Measurements from ENCODE around the gene CD6. TPM values are rescaled to one million over a fixed set of nuclear protein-coding genes. Genes with fewer than 3 reads are reported as not detected.

CD6 gene
- total RNA-seq, 1 donor from 2014 or later = 12.0 TPM

GRCh38 chr11:60953781-60954180 lies 17.7 kb upstream of the CD6 start:
- intact Hi-C loops (cut with micrococcal nuclease) = loop anchor here (2.0 to 5.0 kb wide), 5 partner anchors 17 to 191 kb away; partner anchors contain the start of genes CCDC86 and CD6
- no peak overlapping the region for H3K4me3 Mint-ChIP-seq
- H3K9me3 Mint-ChIP-seq = no peaks in the 10 kb centered on the region
- TF ChIP-seq CTCF (IDR thresholded peaks at IDR 0.05) = no peak
- H3K4me1 Mint-ChIP-seq = peaks cover 44% of the 10 kb centered on the region
- H3K36me3 Mint-ChIP-seq (ENCODE audit: low read depth) = peaks cover 3% of the 10 kb centered on the region
- no peaks in the 10 kb centered on the region for H3K27me3 Mint-ChIP-seq
- no peak for ATAC-seq (ENCODE audit: low read depth)
- DNase-seq = no peak
- peak overlapping the region; percentile 91 for H3K27ac Mint-ChIP-seq
- ChIA-PET CTCF (interaction anchor here (1.2 to 2.2 kb wide), 2 partner anchors 16 to 38 kb away, joined by 5 to 13 read pairs; no protein-coding TSS in a partner anchor), POLR2A (interaction anchor here (0.7 to 6.0 kb wide), 10 partner anchors 9 to 1885 kb away, joined by 3 to 102 read pairs (median 6); partner anchors contain the start of genes CD6, TMEM109, VPS37C and WDR74)

DNA sequence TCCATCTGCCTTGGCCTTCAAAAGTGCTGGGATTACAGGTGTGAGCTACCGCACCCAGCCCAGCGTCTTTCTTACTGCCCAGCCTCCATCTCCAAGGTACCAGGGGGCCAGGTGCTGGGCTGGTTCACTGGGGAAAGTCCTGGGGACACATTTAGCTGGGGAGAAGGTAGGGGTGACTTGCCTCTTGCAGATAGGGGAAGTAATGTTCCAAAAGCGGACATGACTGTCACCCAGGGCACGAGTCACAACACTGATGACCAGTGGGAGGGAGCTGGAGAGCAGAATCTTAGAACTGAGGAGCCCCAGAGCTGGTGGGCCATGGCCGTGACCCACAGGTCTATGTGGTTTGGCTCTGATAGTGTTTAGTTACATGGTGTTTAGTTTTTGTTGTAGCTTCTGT lies 17.1 kb upstream of the CD6 start:
- ATAC-seq (ENCODE audit: low read depth) (peak; percentile 12), DNase-seq (no peak)
- intact Hi-C loops (cut with micrococcal nuclease) = loop anchor here (5.0 kb wide), 3 partner anchors 112 to 192 kb away; partner anchors contain the start of gene CCDC86
- peaks cover 39% of the 10 kb centered on the region for H3K4me1 Mint-ChIP-seq
- peak overlapping the region; percentile 44 for H3K4me3 Mint-ChIP-seq
- peaks cover 2% of the 10 kb centered on the region for H3K36me3 Mint-ChIP-seq (ENCODE audit: low read depth)
- H3K9me3 Mint-ChIP-seq = no peaks in the 10 kb centered on the region
- ChIA-PET POLR2A (interaction anchor here (0.6 to 6.0 kb wide), 8 partner anchors 10 to 175 kb away, joined by 3 to 102 read pairs (median 4); partner anchors contain the start of genes CD6 and TMEM109), CTCF (interaction anchor here (1.2 to 2.2 kb wide), 2 partner anchors 15 to 39 kb away, joined by 5 to 13 read pairs; no protein-coding TSS in a partner anchor)
- H3K27me3 Mint-ChIP-seq = no peaks in the 10 kb centered on the region
- H3K27ac Mint-ChIP-seq = peak overlapping the region; percentile 91
- TF ChIP-seq CTCF (IDR thresholded peaks at IDR 0.05) = no peak

DNA sequence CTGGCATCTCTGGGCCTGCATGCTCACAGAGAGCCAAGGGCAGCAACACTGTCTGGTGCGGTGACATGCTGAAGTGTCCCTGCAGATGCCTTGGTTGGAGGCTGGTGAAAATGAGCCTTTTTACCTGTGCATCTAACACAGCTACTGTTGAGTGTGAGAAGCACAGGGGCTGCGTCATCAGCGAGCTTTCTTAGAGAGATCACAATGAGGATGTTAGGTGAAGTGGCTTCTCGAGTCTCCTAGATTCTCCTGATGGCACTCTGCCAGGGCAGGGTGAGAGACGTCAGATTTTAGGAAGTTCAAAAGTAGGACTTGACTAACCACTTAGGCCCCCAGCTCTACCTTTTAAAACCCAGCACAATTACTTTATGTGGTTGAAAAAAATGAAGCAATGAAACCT lies 15.9 kb upstream of the CD6 start:
- no peak for ATAC-seq (ENCODE audit: low read depth)
- Mint-ChIP-seq H3K9me3 (no peaks in the 10 kb centered on the region), H3K27ac (no peak overlapping the region), H3K4me3 (no peak overlapping the region), H3K4me1 (peaks cover 28% of the 10 kb centered on the region), H3K36me3 (ENCODE audit: low read depth) (peaks cover 2% of the 10 kb centered on the region), H3K27me3 (no peaks in the 10 kb centered on the region)
- ChIA-PET POLR2A (interaction anchor here (1.1 kb wide), 1 partner anchor 15 kb away, joined by 5 read pairs; the partner anchor contains the start of gene CD6), CTCF (interaction anchor here (1.5 kb wide), 1 partner anchor 40 kb away, joined by 4 read pairs; no protein-coding TSS in a partner anchor)
- TF ChIP-seq CTCF (IDR thresholded peaks at IDR 0.05) = no peak
- DNase-seq = no peak
- intact Hi-C loops (cut with micrococcal nuclease) = no loop called here

DNA sequence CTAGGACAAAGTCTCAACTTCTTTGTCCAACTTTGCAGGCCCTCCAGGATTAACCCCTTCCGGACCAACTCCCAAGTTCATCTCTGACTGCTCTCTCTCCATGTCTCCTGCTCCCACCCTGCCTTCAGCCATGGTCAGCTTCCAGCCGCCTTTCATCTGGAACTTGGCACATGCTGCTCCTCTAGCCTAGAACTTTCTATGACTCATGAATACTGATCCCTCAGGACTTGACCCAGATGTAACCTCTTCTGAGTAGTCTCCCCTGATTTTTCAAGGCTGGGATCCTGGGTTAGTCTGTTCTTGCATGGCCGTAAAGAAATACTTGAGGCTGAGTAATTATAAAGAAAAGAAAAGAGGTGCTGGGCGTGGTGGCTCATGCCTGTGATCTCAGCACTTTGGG lies 14.3 kb upstream of the CD6 start:
- no peak overlapping the region for H3K4me3 Mint-ChIP-seq
- ATAC-seq (ENCODE audit: low read depth) (no peak), DNase-seq (no peak)
- POLR2A ChIA-PET = interaction anchor here (0.7 kb wide), 1 partner anchor 51 kb away, joined by 4 read pairs; no protein-coding TSS in a partner anchor
- H3K4me1 Mint-ChIP-seq = peaks cover 23% of the 10 kb centered on the region
- TF ChIP-seq CTCF (IDR thresholded peaks at IDR 0.05) = no peak
- H3K36me3 Mint-ChIP-seq (ENCODE audit: low read depth) = no peaks in the 10 kb centered on the region
- no peaks in the 10 kb centered on the region for H3K27me3 Mint-ChIP-seq
- H3K27ac Mint-ChIP-seq = peak overlapping the region; percentile 18
- CTCF ChIA-PET = interaction anchor here (1.1 kb wide), 1 partner anchor 13 kb away, joined by 3 read pairs; no protein-coding TSS in a partner anchor
- H3K9me3 Mint-ChIP-seq = no peaks in the 10 kb centered on the region
- intact Hi-C loops (cut with micrococcal nuclease) = no loop called here

DNA sequence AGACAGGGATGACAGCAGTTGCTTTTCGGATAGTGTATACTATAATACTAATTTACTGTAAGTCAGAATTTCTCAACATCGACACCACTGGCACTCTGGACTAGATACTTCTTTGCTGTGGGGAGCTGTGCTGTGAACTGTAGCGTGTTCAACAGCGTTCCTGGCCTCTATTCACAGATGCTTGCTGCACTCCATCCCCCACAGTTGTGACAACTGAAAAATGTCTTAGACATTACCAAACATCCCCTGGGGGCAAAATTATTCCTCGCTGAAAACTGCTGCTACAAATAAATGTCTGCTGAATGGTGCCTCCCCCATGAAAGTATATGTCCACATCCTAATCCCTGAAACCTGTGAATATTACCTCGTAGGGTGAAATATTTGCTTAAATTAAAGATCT lies 12.0 kb upstream of the CD6 start:
- DNase-seq (no peak), ATAC-seq (ENCODE audit: low read depth) (no peak)
- Mint-ChIP-seq H3K27ac (no peak overlapping the region), H3K36me3 (ENCODE audit: low read depth) (no peaks in the 10 kb centered on the region), H3K4me3 (no peak overlapping the region), H3K4me1 (peaks cover 2% of the 10 kb centered on the region), H3K9me3 (no peaks in the 10 kb centered on the region), H3K27me3 (no peaks in the 10 kb centered on the region)
- POLR2A ChIA-PET = no interaction called here
- intact Hi-C loops (cut with micrococcal nuclease) = no loop called here
- TF ChIP-seq CTCF (IDR thresholded peaks at IDR 0.05) = no peak
- CTCF ChIA-PET = no interaction called here

All from activated B cell treated with CpG ODN at 0.5 μM for 24 hours (primary cell).